PC-3 (cell line): ENCODE data around the gene AK4. TPM values are rescaled to one million over a fixed set of nuclear protein-coding genes. Genes with fewer than 3 reads are reported as not detected.

ENCODE experiments used
- ATAC-seq: fragments of 200-7000 bp; cut with Tn5 transposase; 2 replicates; pipeline ENCODE4 v1.9.1; 2020; ENCODE audit warnings: mild to moderate bottlenecking, moderate library complexity
- BruUV-seq: library from RNA; stranded (reverse); fragments of 400-500 nt; replicated peaks from 2 replicates; lab custom pipeline; 2021; lab: Mats Ljungman, UMichigan
- CTCF ChIA-PET: fragments of 300-600 bp; sonication (Branson Sonifier 250); formaldehyde crosslinking; loops from one replicate; lab custom pipeline; 2022; ENCODE audit warnings: antibody characterized with exemption; lab: Charles Lee
- POLR2A ChIA-PET: fragments of 300-600 bp; sonication (Branson Sonifier 250); formaldehyde crosslinking; loops from one replicate; lab custom pipeline; 2022; ENCODE audit warnings: antibody characterized with exemption; ENCODE audit not compliant: unreplicated experiment; lab: Charles Lee
- DNase-seq: peaks from one replicate; pipeline ENCODE4 v3.0.0-alpha.2; 2015
- H2AFZ ChIP-seq: fragments of 300-600 bp; sonication (generic); 2 replicates; pipeline ENCODE4 v1.6.0; 2016; ENCODE audit warnings: antibody characterized with exemption, low read length
- H3F3A ChIP-seq: fragments of 300-600 bp; sonication (generic); one replicate; pipeline ENCODE4 v1.6.0; 2017; ENCODE audit warnings: antibody characterized with exemption, low read length, control low read depth, mild to moderate bottlenecking; ENCODE audit not compliant: unreplicated experiment
- H3K27ac ChIP-seq: fragments of 300-600 bp; sonication (generic); 2 replicates; pipeline ENCODE4 v1.5.1; 2016; ENCODE audit warnings: mild to moderate bottlenecking, low read length
- H3K27me3 ChIP-seq: fragments of 300-600 bp; sonication (generic); 2 replicates; pipeline ENCODE4 v1.6.1; 2016; ENCODE audit warnings: low read length, mixed read lengths
- H3K36me3 ChIP-seq: fragments of 300-600 bp; sonication (generic); 2 replicates; pipeline ENCODE4 v1.6.1; 2016; ENCODE audit warnings: low read depth, mixed run types, low read length, mixed read lengths
- H3K4me1 ChIP-seq: fragments of 300-600 bp; sonication (generic); 2 replicates; pipeline ENCODE4 v1.5.1; 2016; ENCODE audit warnings: low read length; ENCODE audit not compliant: insufficient read depth
- H3K4me2 ChIP-seq: fragments of 300-600 bp; sonication (generic); 2 replicates; pipeline ENCODE4 v1.6.0; 2016; ENCODE audit warnings: low read length
- H3K4me3 ChIP-seq: fragments of 300-600 bp; sonication (generic); 2 replicates; pipeline ENCODE4 v1.5.1; 2016; ENCODE audit warnings: mild to moderate bottlenecking, low read length, mixed read lengths
- H3K79me2 ChIP-seq: fragments of 300-600 bp; sonication (generic); 2 replicates; pipeline ENCODE4 v1.6.1; 2017; ENCODE audit warnings: low read length, mixed read lengths
- H3K9ac ChIP-seq: fragments of 300-600 bp; sonication (generic); 2 replicates; pipeline ENCODE4 v1.6.0; 2016; ENCODE audit warnings: mild to moderate bottlenecking, low read length
- H3K9me2 ChIP-seq: fragments of 300-600 bp; sonication (generic); replicated peaks from 2 replicates; pipeline ENCODE4 v1.6.1; 2016; ENCODE audit warnings: mixed run types, low read length, mixed read lengths
- H3K9me3 ChIP-seq: fragments of 300-600 bp; sonication (generic); 2 replicates; pipeline ENCODE4 v1.6.1; 2016; ENCODE audit warnings: low read length, mixed read lengths
- H4K20me1 ChIP-seq: fragments of 300-600 bp; sonication (generic); 2 replicates; pipeline ENCODE4 v1.6.1; 2016; ENCODE audit warnings: low read length, mixed read lengths
- CTCF ChIP-seq: fragments of 300-600 bp; sonication (generic); conservative IDR thresholded peaks from 2 replicates; pipeline ENCODE4 v1.5.1; 2017; ENCODE audit warnings: antibody characterized with exemption, low read depth, mild to moderate bottlenecking, low read length
- EZH2 ChIP-seq: fragments of 300-600 bp; sonication (generic); IDR thresholded peaks from one replicate; pipeline ENCODE4 v1.6.1; 2017; ENCODE audit warnings: antibody characterized with exemption, mild to moderate bottlenecking, low read length; ENCODE audit not compliant: unreplicated experiment
- EZH2phosphoT487 ChIP-seq: fragments of 300-600 bp; sonication (generic); IDR thresholded peaks from 2 replicates; pipeline ENCODE4 v1.6.1; 2018; ENCODE audit warnings: mild to moderate bottlenecking, antibody characterized with exemption, low read length, borderline replicate concordance
- intact Hi-C: fragments of 100-400 bp; cut with micrococcal nuclease; formaldehyde crosslinking; loops from 2 replicates; pipeline ENCODE4 v1.9.0; 2023
- total RNA-seq: library from RNA; depleted of rRNA; stranded (reverse); fragments of >200 nt; gene quantifications from 2 replicates; pipeline ENCODE4 v1.2.3, GENCODE V29; 2014

Gene AK4
- total RNA-seq, 1 experiment from 2014 or later, result 98.9 TPM

- Histone ChIP-seq H3K4me1 (no peaks in the 10 kb centered on the region), H2AFZ (no peak overlapping the region), H3K9me2 (no peaks in the 10 kb centered on the region), H4K20me1 (0 out of 2 replicates have a peak, but pooled peaks cover 4% of the 10 kb centered on the region), H3K27me3 (no peaks in the 10 kb centered on the region), H3K27ac (no peak overlapping the region), H3F3A (no peaks in the 10 kb centered on the region), H3K9me3 (no peaks in the 10 kb centered on the region), H3K4me2 (no peak overlapping the region), H3K9ac (no peak overlapping the region), H3K36me3 (no peaks in the 10 kb centered on the region), H3K79me2 (peaks cover 25% of the 10 kb centered on the region), H3K4me3 (no peak overlapping the region)
- CTCF ChIA-PET, result no interaction called here
- BruUV-seq, result no TSS peak
- POLR2A ChIA-PET, result no interaction called here
- TF ChIP-seq EZH2phosphoT487, result no peak
- TF ChIP-seq CTCF, result no peak
- no peak for TF ChIP-seq EZH2
- intact Hi-C loops, result loop anchor here (5.0 kb wide), 1 partner anchor 130 kb away; no protein-coding TSS in a partner anchor
- DNase-seq (no peak), ATAC-seq (no peak)
Observed at GRCh38 chr1:65207317-65207716, 59.3 kb downstream of the AK4 start.

GRCh38 chr1:65208563-65208973 is 60.6 kb downstream of the AK4 start:
- no peak for DNase-seq
- intact Hi-C loops, result loop anchor here (2.0 to 5.0 kb wide), 3 partner anchors 60 to 478 kb away; partner anchors contain the start of gene AK4
- no peak overlapping the region for H3K9ac ChIP-seq
- H3K79me2 ChIP-seq, result peaks cover 29% of the 10 kb centered on the region
- ATAC-seq, result no peak
- H3K9me2 ChIP-seq, result no peaks in the 10 kb centered on the region
- no peaks in the 10 kb centered on the region for H3K36me3 ChIP-seq
- H3K4me2 ChIP-seq, result no peak overlapping the region
- BruUV-seq, result no TSS peak
- ChIA-PET POLR2A (no interaction called here), CTCF (interaction anchor here (0.6 to 2.1 kb wide), 2 partner anchors 32 to 144 kb away, joined by 4 to 9 read pairs; no protein-coding TSS in a partner anchor)
- H3K4me1 ChIP-seq, result no peaks in the 10 kb centered on the region
- no peak overlapping the region for H3K4me3 ChIP-seq
- H3K9me3 ChIP-seq, result no peaks in the 10 kb centered on the region
- no peak for TF ChIP-seq EZH2phosphoT487
- TF ChIP-seq EZH2, result no peak
- no peak for TF ChIP-seq CTCF
- 0 out of 2 replicates have a peak, but pooled peaks cover 4% of the 10 kb centered on the region for H4K20me1 ChIP-seq
- H3K27me3 ChIP-seq, result no peaks in the 10 kb centered on the region
- no peak overlapping the region for H3K27ac ChIP-seq
- no peaks in the 10 kb centered on the region for H3F3A ChIP-seq
- no peak overlapping the region for H2AFZ ChIP-seq

DNA sequence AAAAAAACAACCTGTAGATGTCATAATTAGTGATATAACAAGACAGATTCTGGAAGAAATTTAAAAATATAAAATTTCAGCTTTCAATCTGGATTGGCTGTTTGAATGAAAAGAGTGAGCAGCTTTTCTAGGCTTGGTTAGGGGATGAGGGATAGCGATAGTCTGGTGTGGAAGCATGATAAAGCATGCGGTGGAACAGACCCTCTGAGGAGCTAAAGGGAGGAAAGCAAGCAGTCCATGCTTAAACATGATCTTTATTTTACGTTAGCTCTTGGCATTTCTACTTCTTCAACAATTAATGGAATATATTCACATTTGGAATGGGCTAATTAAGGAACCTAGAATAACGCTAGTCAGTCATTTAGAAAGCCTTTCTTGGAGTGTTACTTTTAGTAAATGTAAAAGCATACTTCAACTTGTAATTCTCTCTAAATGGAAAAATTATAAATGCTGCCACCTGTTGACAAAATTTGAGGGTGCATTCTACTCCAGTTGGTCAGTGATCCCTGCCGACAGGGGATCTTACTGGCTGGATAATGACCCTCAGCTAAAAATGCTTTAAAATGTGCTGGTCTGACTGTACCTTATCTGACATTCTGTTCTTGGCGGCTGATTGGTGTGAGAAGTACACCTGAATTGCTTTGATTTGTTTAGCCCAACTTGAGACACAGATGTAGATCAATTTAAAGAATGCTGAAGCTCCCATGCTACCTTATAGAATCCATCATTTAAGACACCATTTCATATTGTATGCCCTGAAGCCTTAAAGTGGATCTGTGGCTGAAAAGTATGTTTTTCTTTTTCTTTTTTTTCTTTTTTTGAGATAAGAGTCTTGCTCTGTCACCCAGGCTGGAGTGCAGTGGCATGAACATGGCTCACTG is 61.2 kb downstream of the AK4 start:
- DNase-seq (peak; percentile 70), ATAC-seq (peak; percentile 77)
- CTCF ChIA-PET, result interaction anchor here (0.6 to 2.1 kb wide), 3 partner anchors 57 to 145 kb away, joined by 3 to 9 read pairs (median 6); no protein-coding TSS in a partner anchor
- intact Hi-C loops, result loop anchor here (1.0 to 5.0 kb wide), 4 partner anchors 60 to 478 kb away; partner anchors contain the start of gene AK4
- Histone ChIP-seq H3F3A (no peaks in the 10 kb centered on the region), H3K9ac (no peak overlapping the region), H3K4me2 (no peak overlapping the region), H3K9me2 (no peaks in the 10 kb centered on the region), H3K27ac (no peak overlapping the region), H3K4me1 (no peaks in the 10 kb centered on the region), H3K9me3 (no peaks in the 10 kb centered on the region), H2AFZ (no peak overlapping the region), H3K27me3 (no peaks in the 10 kb centered on the region), H3K4me3 (no peak overlapping the region), H3K79me2 (peaks cover 29% of the 10 kb centered on the region), H3K36me3 (no peaks in the 10 kb centered on the region), H4K20me1 (0 out of 2 replicates have a peak, but pooled peaks cover 4% of the 10 kb centered on the region)
- TF ChIP-seq EZH2, result no peak
- peak; percentile 77 for TF ChIP-seq CTCF
- no TSS peak for BruUV-seq
- POLR2A ChIA-PET, result no interaction called here
